HEK293 (cell line): Measurements from ENCODE around the gene ISYNA1.

ENCODE experiments used
- CTCF ChIA-PET: fragments of 350-600 bp; formaldehyde crosslinking; extraction: SDS; loops from one replicate; lab custom pipeline; 2021; ENCODE audit warnings: antibody characterized with exemption; lab: Yijun Ruan, JAX
- POLR2A ChIA-PET: fragments of 300-600 bp; formaldehyde crosslinking; extraction: SDS; loops from one replicate; lab custom pipeline; 2020; ENCODE audit warnings: antibody characterized with exemption, inconsistent platforms; lab: Yijun Ruan, JAX
- H3K27ac ChIP-seq: fragments of 200-500 bp; sonication (Bioruptor generic); 2 replicates; pipeline ENCODE4 v1.5.1; 2014; ENCODE audit warnings: low read depth, low read length, control low read depth, inconsistent platforms; ENCODE audit errors: extremely low read depth
- H3K36me3 ChIP-seq, 2 experiments: fragments of 200-500 bp in 1 of 2; sonication (Bioruptor generic) in 1 of 2; 1 replicate in 1 of 2; 2 replicates in 1 of 2; pipeline ENCODE4 v1.5.1; 2014 to 2017; ENCODE audit warnings: inconsistent platforms in 2 of 2, low read length in 2 of 2; ENCODE audit not compliant: control insufficient read depth in 2 of 2, insufficient read depth in 1 of 2
- H3K4me1 ChIP-seq: fragments of 200-500 bp; sonication (Bioruptor generic); 2 replicates; pipeline ENCODE4 v1.5.1; 2014; ENCODE audit warnings: mild to moderate bottlenecking, low read length, inconsistent platforms; ENCODE audit not compliant: control insufficient read depth, insufficient read depth
- H3K4me3 ChIP-seq: 2 replicates; pipeline ENCODE4 v1.5.1; 2011; ENCODE audit warnings: low read depth, mild to moderate bottlenecking, control low read depth, low read length, moderate library complexity
- H3K9me3 ChIP-seq: fragments of 200-500 bp; sonication (Bioruptor generic); 2 replicates; pipeline ENCODE4 v1.5.1; 2014; ENCODE audit warnings: low read depth, low read length, inconsistent platforms; ENCODE audit not compliant: control insufficient read depth, insufficient read depth
- AEBP2 ChIP-seq: fragments of 450-650 bp; formaldehyde crosslinking; IDR thresholded peaks from 2 replicates; pipeline ENCODE4 v1.5.1; 2016; ENCODE audit warnings: missing biosample characterization, missing genetic modification characterization, borderline replicate concordance
- FEZF1 ChIP-seq: fragments of 450-650 bp; formaldehyde crosslinking; IDR thresholded peaks from 2 replicates; pipeline ENCODE4 v1.5.1; 2016; ENCODE audit warnings: missing biosample characterization, missing genetic modification characterization
- KLF10 ChIP-seq: fragments of 450-650 bp; IDR thresholded peaks from 2 replicates; pipeline ENCODE4 v1.5.1; 2018; ENCODE audit warnings: missing biosample characterization, mild to moderate bottlenecking, missing genetic modification characterization
- PRDM2 ChIP-seq: fragments of 450-650 bp; formaldehyde crosslinking; IDR thresholded peaks from 2 replicates; pipeline ENCODE4 v1.5.1; 2016; ENCODE audit warnings: missing biosample characterization, missing genetic modification characterization, borderline replicate concordance
- ZBTB1 ChIP-seq: fragments of 450-650 bp; formaldehyde crosslinking; IDR thresholded peaks from 2 replicates; pipeline ENCODE4 v1.5.1; 2016; ENCODE audit warnings: missing biosample characterization, missing genetic modification characterization
- ZBTB48 ChIP-seq: fragments of 450-650 bp; formaldehyde crosslinking; IDR thresholded peaks from 2 replicates; pipeline ENCODE4 v1.5.1; 2016; ENCODE audit warnings: missing biosample characterization, missing genetic modification characterization
- ZBTB49 ChIP-seq: fragments of 450-650 bp; formaldehyde crosslinking; IDR thresholded peaks from 2 replicates; pipeline ENCODE4 v1.5.1; 2016; ENCODE audit warnings: missing biosample characterization, missing genetic modification characterization, low read depth
- ZNF138 ChIP-seq: fragments of 450-650 bp; formaldehyde crosslinking; IDR thresholded peaks from 2 replicates; pipeline ENCODE4 v1.5.1; 2016; ENCODE audit warnings: missing biosample characterization, missing genetic modification characterization, borderline replicate concordance
- ZNF501 ChIP-seq: fragments of 450-650 bp; formaldehyde crosslinking; IDR thresholded peaks from 2 replicates; pipeline ENCODE4 v1.5.1; 2016; ENCODE audit warnings: missing biosample characterization, missing genetic modification characterization
- ZNF529 ChIP-seq: fragments of 450-650 bp; formaldehyde crosslinking; IDR thresholded peaks from 2 replicates; pipeline ENCODE4 v1.5.1; 2017; ENCODE audit warnings: missing genetic modification characterization, missing biosample characterization; ENCODE audit not compliant: insufficient replicate concordance
- ZNF571 ChIP-seq: fragments of 450-650 bp; formaldehyde crosslinking; IDR thresholded peaks from 2 replicates; pipeline ENCODE4 v1.5.0; 2017; ENCODE audit warnings: missing biosample characterization, missing genetic modification characterization
- ZNF580 ChIP-seq: fragments of 450-650 bp; formaldehyde crosslinking; IDR thresholded peaks from 2 replicates; pipeline ENCODE4 v1.5.1; 2016; ENCODE audit warnings: missing biosample characterization, missing genetic modification characterization
- ZNF600 ChIP-seq: fragments of 450-650 bp; formaldehyde crosslinking; IDR thresholded peaks from 2 replicates; pipeline ENCODE4 v1.5.1; 2016; ENCODE audit warnings: missing biosample characterization, missing genetic modification characterization
- ZNF670 ChIP-seq: fragments of 450-650 bp; formaldehyde crosslinking; IDR thresholded peaks from 2 replicates; pipeline ENCODE4 v1.5.1; 2016; ENCODE audit warnings: missing biosample characterization, missing genetic modification characterization, low read depth
- ZNF692 ChIP-seq: fragments of 450-650 bp; formaldehyde crosslinking; IDR thresholded peaks from 2 replicates; pipeline ENCODE4 v1.5.1; 2016; ENCODE audit warnings: missing biosample characterization, missing genetic modification characterization
- ZNF792 ChIP-seq: fragments of 450-650 bp; formaldehyde crosslinking; IDR thresholded peaks from 2 replicates; pipeline ENCODE4 v1.5.1; 2016; ENCODE audit warnings: missing biosample characterization, missing genetic modification characterization
- ZSCAN18 ChIP-seq: fragments of 450-650 bp; formaldehyde crosslinking; IDR thresholded peaks from 2 replicates; pipeline ENCODE4 v1.5.1; 2016; ENCODE audit warnings: missing biosample characterization, missing genetic modification characterization

ISYNA1 gene

GRCh38 chr19:18446811-18447359 lies 9.0 kb upstream of the ISYNA1 start:
- ChIA-PET POLR2A (no interaction called here), CTCF (interaction anchor here (7.5 kb wide), 1 partner anchor 14 kb away, joined by 85 read pairs; no protein-coding TSS in a partner anchor)
- TF ChIP-seq ZNF792 = no peak
- TF ChIP-seq ZNF138 (tag by site-specific recombination) = no peak
- no peak for TF ChIP-seq ZNF580 (tag by site-specific recombination)
- no peak for TF ChIP-seq ZNF501
- no peak for TF ChIP-seq FEZF1 (tag by site-specific recombination)
- TF ChIP-seq ZBTB49 (tag by site-specific recombination) = no peak
- TF ChIP-seq ZNF600 (tag by site-specific recombination) = no peak
- TF ChIP-seq ZNF571 = no peak
- TF ChIP-seq AEBP2 (tag by site-specific recombination) = no peak
- no peak for TF ChIP-seq KLF10 (tag by site-specific recombination)
- TF ChIP-seq ZNF692 (tag by site-specific recombination) = no peak
- TF ChIP-seq ZNF529 (tag by site-specific recombination) = no peak
- TF ChIP-seq ZBTB48 (tag by site-specific recombination) = no peak
- TF ChIP-seq PRDM2 (tag by site-specific recombination) = no peak
- no peak for TF ChIP-seq ZNF670 (tag by site-specific recombination)
- TF ChIP-seq ZBTB1 (tag by site-specific recombination) = no peak
- no peak for TF ChIP-seq ZSCAN18 (tag by site-specific recombination)

More at GRCh38 chr19:18446811-18447359, 9.0 kb upstream of the ISYNA1 start:
- H3K27ac ChIP-seq = no peak overlapping the region
- H3K9me3 ChIP-seq = no peaks in the 10 kb centered on the region
- peaks cover 0 to 65% of the 10 kb centered on the region in 2 experiments; a peak in 2 of 3 replicates for H3K36me3 ChIP-seq
- no peak overlapping the region for H3K4me3 ChIP-seq
- H3K4me1 ChIP-seq = no peaks in the 10 kb centered on the region
